ENCODE data around the gene SENP8. TPM values are rescaled to one million over a fixed set of nuclear protein-coding genes. Genes with fewer than 3 reads are reported as not detected.

SENP8 gene
- total and polyA plus RNA-seq, 2 of the 13 experiments (the other 11 are each of a cell fraction or from before 2014, with no cell fraction given), result 2.7 to 3.0 TPM

- no peak for TF ChIP-seq ZMAT5 (CRISPR knock-in tag; IDR thresholded peaks at IDR 0.05; ENCODE audit: borderline replicate concordance, low read depth)
- TF ChIP-seq CHD4 (IDR thresholded peaks at IDR 0.05; ENCODE audit: borderline replicate concordance, low read length), result no peak
- no peak for TF ChIP-seq ZNF510 (CRISPR knock-in tag; IDR thresholded peaks at IDR 0.05; ENCODE audit: low read depth)
Observed at GRCh38 chr15:72155635-72156616, 37.7 kb downstream of the SENP8 start (continued).

GRCh38 chr15:72156928-72157327, 38.7 kb downstream of the SENP8 start:
- intact Hi-C loops (cut with micrococcal nuclease; ENCODE audit: unreplicated experiment) (loop anchor here (1.0 to 2.0 kb wide), 2 partner anchors 356 to 404 kb away; no protein-coding TSS in a partner anchor), in situ Hi-C loops (cut with HindIII; ENCODE audit: extremely low pct_ligation_motif_present, low pct_unique_long_range_greater_than_20kb) (loop anchor here (5.0 to 10.0 kb wide), 2 partner anchors 355 to 412 kb away; no protein-coding TSS in a partner anchor)
- DNase-seq (ENCODE audit: low spot score), result no peak
- BruUV-seq (replicated peaks), result no TSS peak
- H3K79me2 ChIP-seq (ENCODE audit: insufficient read depth, low read length), result no peaks in the 10 kb centered on the region
- no peaks in the 10 kb centered on the region for H3K9me3 ChIP-seq (ENCODE audit: low read length)
- no peak overlapping the region for H2AFZ ChIP-seq (ENCODE audit: low read length)
- no peak overlapping the region for H3K9ac ChIP-seq (ENCODE audit: insufficient read depth, low read depth, low read length)
- H3K4me2 ChIP-seq (ENCODE audit: low read depth, low read length), result no peak overlapping the region
- no peaks in the 10 kb centered on the region for H4K20me1 ChIP-seq (ENCODE audit: insufficient read depth, low read length)
- H3K4me1 ChIP-seq (ENCODE audit: insufficient read depth, low read length), result peaks cover 24% of the 10 kb centered on the region
- POLR2A ChIA-PET, result no interaction called here
- FAIRE-seq, result no peak
- 41% methylated on average over 2 of the region's 2 CpGs for WGBS (ENCODE audit: low lambda C conversion rate)
- peaks cover 0 to 14% of the 10 kb centered on the region in 2 experiments; a peak in 3 of 5 replicates for H3K27me3 ChIP-seq (ENCODE audit: control insufficient read depth in 1 of 2, insufficient read depth in 2 of 2, low read length in 2 of 2)
- no peak for ATAC-seq
- H3K36me3 ChIP-seq (replicated peaks in 1 of 2; ENCODE audit: control insufficient read depth in 1 of 2, insufficient read depth in 2 of 2, low read length in 2 of 2), result no peaks in the 10 kb centered on the region
- no peak overlapping the region for H3K27ac ChIP-seq (ENCODE audit: extremely low read length, insufficient read depth, low read length)
- TF ChIP-seq KDM3A (CRISPR knock-in tag; IDR thresholded peaks at IDR 0.05; ENCODE audit: low read depth) (no peak), CEBPB (IDR thresholded peaks at IDR 0.05; ENCODE audit: borderline replicate concordance, low read depth, low read length) (peak; percentile 29; the same call in 1 of the 2 replicates)
- CTCF ChIA-PET (ENCODE audit: low intra/inter-chr PET ratio, low total read pairs), result interaction anchor here (2.2 kb wide), 1 partner anchor 354 kb away, joined by 12 read pairs; no protein-coding TSS in a partner anchor
- H3K4me3 ChIP-seq (replicated peaks in 1 of 3; ENCODE audit: insufficient read depth in 1 of 3, low read depth in 2 of 3, low read length in 3 of 3), result no peak overlapping the region

Measured in HepG2 (cell line).